HepG2 (cell line): ENCODE results near the gene FASTKD2. TPM values are rescaled to one million over a fixed set of nuclear protein-coding genes. Genes with fewer than 3 reads are reported as not detected.

Experiments used
- ATAD3A ChIP-seq: sonication (generic); formaldehyde crosslinking; IDR thresholded peaks from 2 replicates; pipeline ENCODE4 v1.4.0; 2020; ENCODE audit warnings: missing genetic modification reagents
- ATF3 ChIP-seq: sonication (generic); formaldehyde crosslinking; IDR thresholded peaks from 2 replicates; pipeline ENCODE4 v1.4.0; 2020; ENCODE audit warnings: missing genetic modification reagents
- ATF6 ChIP-seq: sonication (generic); formaldehyde crosslinking; conservative IDR thresholded peaks from 2 replicates; pipeline ENCODE4 v1.4.0; 2020; ENCODE audit warnings: missing genetic modification reagents
- HMG20A ChIP-seq: IDR thresholded peaks from 2 replicates; pipeline ENCODE4 v1.6.1; 2016; ENCODE audit warnings: borderline replicate concordance
- HOXA9 ChIP-seq: sonication (generic); formaldehyde crosslinking; IDR thresholded peaks from 2 replicates; pipeline ENCODE4 v1.8.1; 2022; ENCODE audit warnings: missing genetic modification reagents, mild to moderate bottlenecking, moderate library complexity, borderline replicate concordance
- NFE2 ChIP-seq: sonication (generic); formaldehyde crosslinking; IDR thresholded peaks from 2 replicates; pipeline ENCODE4 v1.4.0; 2020; ENCODE audit warnings: missing genetic modification reagents
- PPARG ChIP-seq: conservative IDR thresholded peaks from 2 replicates; pipeline ENCODE4 v1.6.1; 2016; ENCODE audit warnings: missing biosample characterization, missing genetic modification reagents
- PRDM10 ChIP-seq: sonication (generic); formaldehyde crosslinking; IDR thresholded peaks from 2 replicates; pipeline ENCODE4 v1.4.0; 2020; ENCODE audit warnings: low read depth, missing genetic modification reagents
- SMARCC2 ChIP-seq: fragments of 450-650 bp; IDR thresholded peaks from 2 replicates; pipeline ENCODE4 v1.6.1; 2017; ENCODE audit warnings: antibody characterized with exemption, mild to moderate bottlenecking
- SNAPC2 ChIP-seq: sonication (generic); formaldehyde crosslinking; IDR thresholded peaks from 2 replicates; pipeline ENCODE4 v1.8.1; 2022; ENCODE audit warnings: mild to moderate bottlenecking, missing genetic modification reagents
- ZNF17 ChIP-seq: sonication (generic); formaldehyde crosslinking; IDR thresholded peaks from 2 replicates; pipeline ENCODE4 v1.5.0; 2020; ENCODE audit warnings: mild to moderate bottlenecking, missing genetic modification reagents
- ZNF513 ChIP-seq: sonication (generic); formaldehyde crosslinking; conservative IDR thresholded peaks from 2 replicates; pipeline ENCODE4 v1.5.0; 2020; ENCODE audit warnings: missing genetic modification reagents
- ZNF646 ChIP-seq: sonication (generic); formaldehyde crosslinking; IDR thresholded peaks from 2 replicates; pipeline ENCODE4 v1.9.0; 2021; ENCODE audit warnings: mild to moderate bottlenecking, missing genetic modification reagents
- ZSCAN12 ChIP-seq: sonication (generic); formaldehyde crosslinking; IDR thresholded peaks from 2 replicates; pipeline ENCODE4 v1.9.0; 2021; ENCODE audit warnings: mild to moderate bottlenecking, missing genetic modification reagents
- polyA plus RNA-seq, 8 experiments: library from polyadenylated mRNA; depleted of rRNA in 3 of 8; stranded (reverse) in 7 of 8; unstranded in 1 of 8; fragments of >200 nt; fragmentation: Illumina TruSeq in 4 of 8; extraction: Trizol in 4 of 8; gene quantifications; 2 replicates each; pipeline versions ENCODE4 v1.2.1 to v1.2.3, GENCODE V29; 2011 to 2016; ENCODE audit warnings: low read depth in 4 of 8, missing spikeins in 1 of 8, mixed read lengths in 1 of 8; ENCODE audit not compliant: insufficient read depth in 1 of 8
- total RNA-seq, 5 experiments: library from RNA; depleted of rRNA; stranded (reverse); fragments of >200 nt; fragmentation: Illumina TruSeq; extraction: Trizol; gene quantifications; 2 replicates each; pipeline ENCODE4 v1.2.3, GENCODE V29; 2016; ENCODE audit warnings: low read depth in 1 of 5

The FASTKD2 gene
- total and polyA plus RNA-seq, 2 of the 13 experiments (the other 11 are each of a cell fraction or from before 2014, with no cell fraction given), result 41.1 to 77.8 TPM

- no peak for TF ChIP-seq ZNF646 (CRISPR knock-in tag)
- 0 out of 2 replicates have a peak, but pooled peaks have one; percentile 55 for TF ChIP-seq ZSCAN12 (CRISPR knock-in tag)
- peak; percentile 56; the same call in 1 of the 2 replicates for TF ChIP-seq PPARG (CRISPR knock-in tag)
- TF ChIP-seq ATF3 (CRISPR knock-in tag), result no peak; the same call in 1 of the 2 replicates
- TF ChIP-seq HMG20A (CRISPR knock-in tag), result no peak
- no peak for TF ChIP-seq ATAD3A (CRISPR knock-in tag)
- peak; percentile 90; the same call in 1 of the 2 replicates for TF ChIP-seq SNAPC2
- no peak for TF ChIP-seq ATF6 (CRISPR knock-in tag)
- no peak; the same call in 1 of the 2 replicates for TF ChIP-seq ZNF17 (CRISPR knock-in tag)
- TF ChIP-seq NFE2 (CRISPR knock-in tag), result no peak
- TF ChIP-seq ZNF513 (CRISPR knock-in tag), result 0 out of 2 replicates have a peak, but pooled peaks have one; percentile 83
- peak; percentile 49; the same call in 1 of the 2 replicates for TF ChIP-seq PRDM10
- no peak for TF ChIP-seq SMARCC2
- TF ChIP-seq HOXA9 (CRISPR knock-in tag), result no peak
Measured at GRCh38 chr2:206765242-206766056, at the start of gene FASTKD2, which contains the start of gene MDH1B (continued).
